Skeletal muscle satellite cell (primary cell): Measurements from ENCODE around the gene TMEM244.

ENCODE experiments used
- H3K27me3 ChIP-seq: 2 replicates; pipeline ENCODE4 v1.7.0; 2013; ENCODE audit warnings: low read length; ENCODE audit not compliant: control insufficient read depth, insufficient read depth
- H3K36me3 ChIP-seq: 2 replicates; pipeline ENCODE4 v1.7.0; 2013; ENCODE audit warnings: mild to moderate bottlenecking, control low read depth, low read length; ENCODE audit not compliant: insufficient read depth
- H3K4me1 ChIP-seq: 2 replicates; pipeline ENCODE4 v1.7.0; 2013; ENCODE audit warnings: low read length; ENCODE audit not compliant: control insufficient read depth, insufficient read depth
- H3K4me2 ChIP-seq: 2 replicates; pipeline ENCODE4 v1.7.0; 2013; ENCODE audit warnings: mild to moderate bottlenecking, low read length
- H3K4me3 ChIP-seq: 2 replicates; pipeline ENCODE4 v1.7.0; 2013; ENCODE audit warnings: low read length
- H3K9ac ChIP-seq: 2 replicates; pipeline ENCODE4 v1.7.0; 2013; ENCODE audit warnings: mild to moderate bottlenecking, low read depth, low read length, moderate library complexity
- H3K9me3 ChIP-seq: replicated peaks from 2 replicates; pipeline ENCODE4 v1.7.0; 2013; ENCODE audit warnings: mild to moderate bottlenecking, control low read depth, low read length

Gene TMEM244

GRCh38 chr6:129866256-129866655 lies 5.1 kb upstream of the TMEM244 start:
- Histone ChIP-seq H3K36me3 (no peaks in the 10 kb centered on the region), H3K27me3 (no peaks in the 10 kb centered on the region), H3K9ac (no peak overlapping the region), H3K4me3 (no peak overlapping the region), H3K9me3 (no peaks in the 10 kb centered on the region), H3K4me1 (peaks cover 8% of the 10 kb centered on the region), H3K4me2 (no peak overlapping the region)

- no peaks in the 10 kb centered on the region for H3K27me3 ChIP-seq
- H3K4me2 ChIP-seq, result no peak overlapping the region
- no peaks in the 10 kb centered on the region for H3K9me3 ChIP-seq
- no peak overlapping the region for H3K4me3 ChIP-seq
- no peak overlapping the region for H3K9ac ChIP-seq
- H3K4me1 ChIP-seq, result peaks cover 20% of the 10 kb centered on the region
- H3K36me3 ChIP-seq, result no peaks in the 10 kb centered on the region
Measured at GRCh38 chr6:129865013-129865412, 3.9 kb upstream of the TMEM244 start.

GRCh38 chr6:129863664-129864063 lies 2.5 kb upstream of the TMEM244 start:
- Histone ChIP-seq H3K4me1 (peaks cover 29% of the 10 kb centered on the region), H3K4me3 (no peak overlapping the region), H3K36me3 (no peaks in the 10 kb centered on the region), H3K9me3 (no peaks in the 10 kb centered on the region), H3K27me3 (no peaks in the 10 kb centered on the region), H3K4me2 (no peak overlapping the region), H3K9ac (no peak overlapping the region)

GRCh38 chr6:129859524-129859923 lies 1.6 kb downstream of the TMEM244 start:
- H3K4me3 ChIP-seq, result peak overlapping the region; percentile 67
- no peaks in the 10 kb centered on the region for H3K36me3 ChIP-seq
- peak overlapping the region; percentile 64 for H3K9ac ChIP-seq
- peaks cover 3% of the 10 kb centered on the region for H3K9me3 ChIP-seq
- H3K27me3 ChIP-seq, result no peaks in the 10 kb centered on the region
- H3K4me1 ChIP-seq, result peaks cover 34% of the 10 kb centered on the region
- peak overlapping the region; percentile 82 for H3K4me2 ChIP-seq

- H3K27me3 ChIP-seq, result no peaks in the 10 kb centered on the region
- peaks cover 41% of the 10 kb centered on the region for H3K4me1 ChIP-seq
- no peak overlapping the region for H3K4me3 ChIP-seq
- H3K9ac ChIP-seq, result no peak overlapping the region
- H3K9me3 ChIP-seq, result peaks cover 3% of the 10 kb centered on the region
- no peaks in the 10 kb centered on the region for H3K36me3 ChIP-seq
- H3K4me2 ChIP-seq, result no peak overlapping the region
Measured at GRCh38 chr6:129857838-129858237, 3.3 kb downstream of the TMEM244 start.

- Histone ChIP-seq H3K9me3 (peaks cover 3% of the 10 kb centered on the region), H3K4me1 (peaks cover 24% of the 10 kb centered on the region), H3K36me3 (no peaks in the 10 kb centered on the region), H3K27me3 (no peaks in the 10 kb centered on the region), H3K4me3 (no peak overlapping the region), H3K9ac (no peak overlapping the region), H3K4me2 (peak overlapping the region; percentile 39)
Measured at GRCh38 chr6:129853996-129854711, 7.0 kb downstream of the TMEM244 start.

- H3K4me2 ChIP-seq, result no peak overlapping the region
- peaks cover 24% of the 10 kb centered on the region for H3K4me1 ChIP-seq
- no peaks in the 10 kb centered on the region for H3K27me3 ChIP-seq
- H3K9me3 ChIP-seq, result peaks cover 3% of the 10 kb centered on the region
- no peak overlapping the region for H3K4me3 ChIP-seq
- no peaks in the 10 kb centered on the region for H3K36me3 ChIP-seq
- no peak overlapping the region for H3K9ac ChIP-seq
Measured at GRCh38 chr6:129852257-129852858, 8.8 kb downstream of the TMEM244 start.

- Histone ChIP-seq H3K4me1 (peaks cover 26% of the 10 kb centered on the region), H3K4me3 (no peak overlapping the region), H3K9ac (no peak overlapping the region)
Measured at GRCh38 chr6:129849456-129849855, 11.7 kb downstream of the TMEM244 start.

GRCh38 chr6:129846761-129847160 lies 14.4 kb downstream of the TMEM244 start:
- Histone ChIP-seq H3K4me2 (no peak overlapping the region), H3K36me3 (no peaks in the 10 kb centered on the region), H3K9me3 (no peaks in the 10 kb centered on the region), H3K4me3 (no peak overlapping the region), H3K9ac (no peak overlapping the region), H3K27me3 (no peaks in the 10 kb centered on the region), H3K4me1 (peaks cover 14% of the 10 kb centered on the region)

More at GRCh38 chr6:129849456-129849855, 11.7 kb downstream of the TMEM244 start:
- Histone ChIP-seq H3K9me3 (no peaks in the 10 kb centered on the region), H3K27me3 (no peaks in the 10 kb centered on the region), H3K36me3 (no peaks in the 10 kb centered on the region), H3K4me2 (no peak overlapping the region)

- H3K27me3 ChIP-seq, result no peaks in the 10 kb centered on the region
Measured at GRCh38 chr6:129845696-129846095, 15.4 kb downstream of the TMEM244 start.

GRCh38 chr6:129844118-129844891 lies 16.8 kb downstream of the TMEM244 start:
- H3K4me1 ChIP-seq, result peaks cover 13% of the 10 kb centered on the region
- H3K27me3 ChIP-seq, result no peaks in the 10 kb centered on the region
- H3K9me3 ChIP-seq, result no peaks in the 10 kb centered on the region
- no peak overlapping the region for H3K9ac ChIP-seq
- H3K36me3 ChIP-seq, result no peaks in the 10 kb centered on the region
- H3K4me2 ChIP-seq, result no peak overlapping the region
- no peak overlapping the region for H3K4me3 ChIP-seq

More at GRCh38 chr6:129845696-129846095, 15.4 kb downstream of the TMEM244 start:
- Histone ChIP-seq H3K9ac (no peak overlapping the region), H3K36me3 (no peaks in the 10 kb centered on the region), H3K4me2 (no peak overlapping the region), H3K4me1 (peaks cover 14% of the 10 kb centered on the region), H3K4me3 (no peak overlapping the region), H3K9me3 (no peaks in the 10 kb centered on the region)
